ENCODE data around the gene ZBTB20. TPM values are rescaled to one million over a fixed set of nuclear protein-coding genes. Genes with fewer than 3 reads are reported as not detected.
A peak's percentile ranks its signal among the peaks of the same experiment; 100 is the strongest.

Gene ZBTB20
- total RNA-seq, 6 donors from 2014 or later = 40.0 to 150 (median 65.8) TPM

GRCh38 chr3:114892131-114892879 lies 254.8 kb downstream of the ZBTB20 start:
- 94 to 97% methylated on average over 2 of the region's 2 CpGs for WGBS, 2 donors
- DNase-seq (no peak), ATAC-seq (ENCODE audit: low FRiP score in 2 of 2) (no peak)

GRCh38 chr3:114887806-114888205 lies 259.3 kb downstream of the ZBTB20 start:
- ATAC-seq (ENCODE audit: low FRiP score in 2 of 2) = no peak
- no peaks in the 10 kb centered on the region for H3K27me3 ChIP-seq

More at GRCh38 chr3:114892131-114892879, 254.8 kb downstream of the ZBTB20 start:
- no peak overlapping the region for H3K27ac ChIP-seq
- no peak overlapping the region for H3K4me3 ChIP-seq
- no peaks in the 10 kb centered on the region for H3K27me3 ChIP-seq
- H3K4me1 ChIP-seq = no peaks in the 10 kb centered on the region
- TF ChIP-seq, protein P1, sequence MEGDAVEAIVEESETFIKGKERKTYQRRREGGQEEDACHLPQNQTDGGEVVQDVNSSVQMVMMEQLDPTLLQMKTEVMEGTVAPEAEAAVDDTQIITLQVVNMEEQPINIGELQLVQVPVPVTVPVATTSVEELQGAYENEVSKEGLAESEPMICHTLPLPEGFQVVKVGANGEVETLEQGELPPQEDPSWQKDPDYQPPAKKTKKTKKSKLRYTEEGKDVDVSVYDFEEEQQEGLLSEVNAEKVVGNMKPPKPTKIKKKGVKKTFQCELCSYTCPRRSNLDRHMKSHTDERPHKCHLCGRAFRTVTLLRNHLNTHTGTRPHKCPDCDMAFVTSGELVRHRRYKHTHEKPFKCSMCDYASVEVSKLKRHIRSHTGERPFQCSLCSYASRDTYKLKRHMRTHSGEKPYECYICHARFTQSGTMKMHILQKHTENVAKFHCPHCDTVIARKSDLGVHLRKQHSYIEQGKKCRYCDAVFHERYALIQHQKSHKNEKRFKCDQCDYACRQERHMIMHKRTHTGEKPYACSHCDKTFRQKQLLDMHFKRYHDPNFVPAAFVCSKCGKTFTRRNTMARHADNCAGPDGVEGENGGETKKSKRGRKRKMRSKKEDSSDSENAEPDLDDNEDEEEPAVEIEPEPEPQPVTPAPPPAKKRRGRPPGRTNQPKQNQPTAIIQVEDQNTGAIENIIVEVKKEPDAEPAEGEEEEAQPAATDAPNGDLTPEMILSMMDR (IDR thresholded peaks at IDR 0.05) = no peak
- no peak for TF ChIP-seq POLR2AphosphoS5 (IDR thresholded peaks at IDR 0.05)
- TF ChIP-seq EP300 (IDR thresholded peaks at IDR 0.05) = no peak
- no peak for TF ChIP-seq POLR2A (IDR thresholded peaks at IDR 0.05)
- no peaks in the 10 kb centered on the region for H3K36me3 ChIP-seq
- H3K9me3 ChIP-seq = no peaks in the 10 kb centered on the region

GRCh38 chr3:114886905-114887304 lies 260.2 kb downstream of the ZBTB20 start:
- H3K4me3 ChIP-seq = no peak overlapping the region
- ATAC-seq (ENCODE audit: low FRiP score in 2 of 2) (no peak), DNase-seq (no peak)
- H3K4me1 ChIP-seq = no peaks in the 10 kb centered on the region
- no peaks in the 10 kb centered on the region for H3K9me3 ChIP-seq
- no peak overlapping the region for H3K27ac ChIP-seq
- TF ChIP-seq EP300 (IDR thresholded peaks at IDR 0.05) = no peak
- no peak for TF ChIP-seq POLR2AphosphoS5 (IDR thresholded peaks at IDR 0.05)
- TF ChIP-seq POLR2A (IDR thresholded peaks at IDR 0.05) = no peak
- TF ChIP-seq, protein P1 (IDR thresholded peaks at IDR 0.05) = no peak
- 92 to 96% methylated on average over 4 of the region's 4 CpGs for WGBS, 2 donors
- no peaks in the 10 kb centered on the region for H3K36me3 ChIP-seq
- H3K27me3 ChIP-seq = no peaks in the 10 kb centered on the region

More at GRCh38 chr3:114887806-114888205, 259.3 kb downstream of the ZBTB20 start:
- 82 to 86% methylated on average over 3 of the region's 3 CpGs for WGBS, 2 donors
- Histone ChIP-seq H3K27ac (no peak overlapping the region), H3K4me1 (no peaks in the 10 kb centered on the region), H3K9me3 (no peaks in the 10 kb centered on the region), H3K4me3 (no peak overlapping the region), H3K36me3 (no peaks in the 10 kb centered on the region)
- TF ChIP-seq, protein P1 (IDR thresholded peaks at IDR 0.05) = no peak
- TF ChIP-seq POLR2AphosphoS5 (IDR thresholded peaks at IDR 0.05) (no peak), POLR2A (IDR thresholded peaks at IDR 0.05) (no peak), EP300 (IDR thresholded peaks at IDR 0.05) (no peak)
- no peak for DNase-seq

DNA sequence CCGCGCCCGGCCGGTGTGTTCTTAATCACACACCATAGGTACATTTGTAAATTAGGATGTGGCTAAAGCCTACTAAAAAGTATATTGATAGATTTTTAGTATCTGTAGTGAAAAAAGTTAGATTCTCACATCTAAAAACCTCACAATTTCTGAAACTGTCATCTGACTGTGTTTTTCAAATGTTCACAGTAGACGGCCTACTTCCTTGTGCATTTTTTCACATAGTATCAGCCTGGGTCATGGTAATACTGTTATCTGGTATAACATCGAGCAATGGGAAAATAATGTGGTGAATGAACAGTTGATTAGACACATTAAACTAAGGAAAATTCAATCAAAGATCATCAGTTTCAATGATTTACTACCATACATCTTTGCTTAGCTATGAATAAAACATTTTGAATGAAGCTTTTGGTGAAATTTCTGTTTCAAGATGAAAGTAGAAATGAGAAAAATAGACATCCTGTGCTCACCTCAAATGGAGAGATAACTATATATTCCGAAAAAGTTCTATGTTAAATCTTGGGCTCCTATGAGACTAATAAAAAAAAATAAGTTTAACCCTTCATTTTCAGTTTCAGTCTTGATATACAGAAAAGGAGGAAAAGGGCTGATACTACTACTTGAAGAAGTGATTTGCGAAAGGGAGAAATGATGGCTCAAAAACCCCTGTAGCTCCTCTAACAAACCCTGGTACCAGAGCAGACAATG lies 262.7 kb downstream of the ZBTB20 start:
- no peaks in the 10 kb centered on the region for H3K36me3 ChIP-seq
- DNase-seq = peak in 1 of 2 donors; percentile 46
- peaks cover 0 to 12% (median 8%) of the 10 kb centered on the region in 4 donors for H3K4me1 ChIP-seq
- 86 to 95% methylated on average over 8 of the region's 8 CpGs for WGBS, 2 donors
- H3K9me3 ChIP-seq = no peaks in the 10 kb centered on the region
- no peak for ATAC-seq (ENCODE audit: low FRiP score in 2 of 2)
- H3K27ac ChIP-seq = no peak overlapping the region
- TF ChIP-seq, protein P1 (IDR thresholded peaks at IDR 0.05) = no peak
- TF ChIP-seq EP300 (IDR thresholded peaks at IDR 0.05) = no peak
- TF ChIP-seq POLR2AphosphoS5 (IDR thresholded peaks at IDR 0.05) = no peak
- TF ChIP-seq POLR2A (IDR thresholded peaks at IDR 0.05) = no peak
- H3K4me3 ChIP-seq = no peak overlapping the region
- no peaks in the 10 kb centered on the region for H3K27me3 ChIP-seq
